IMR-90 (cell line): Measurements from ENCODE around the gene EDN2. TPM values are rescaled to one million over a fixed set of nuclear protein-coding genes. Genes with fewer than 3 reads are reported as not detected.

Experiments used
- ATAC-seq: fragments of 200-7000 bp; cut with Tn5 transposase; 2 replicates; pipeline ENCODE4 v1.9.1; 2020; ENCODE audit warnings: low read depth, mild to moderate bottlenecking, moderate library complexity
- BruUV-seq: library from RNA; stranded (reverse); fragments of 400-500 nt; replicated peaks from 2 replicates; lab custom pipeline; 2021; lab: Mats Ljungman, UMichigan
- CTCF ChIA-PET: fragments of 300-600 bp; formaldehyde crosslinking; extraction: SDS; loops from one replicate; lab custom pipeline; 2021; ENCODE audit warnings: antibody characterized with exemption; lab: Yijun Ruan, JAX
- POLR2A ChIA-PET: fragments of 300-600 bp; sonication (Branson Sonifier 250); formaldehyde crosslinking; loops from one replicate; lab custom pipeline; 2022; ENCODE audit warnings: antibody characterized with exemption; ENCODE audit not compliant: unreplicated experiment; lab: Charles Lee
- DNase-seq: peaks from one replicate; pipeline ENCODE4 v3.0.0; 2013
- H2AFZ ChIP-seq: replicated peaks from 2 replicates; pipeline ENCODE3; 2013; ENCODE audit warnings: low read length, mild to moderate bottlenecking; ENCODE audit not compliant: poor library complexity
- H2AK5ac ChIP-seq: 2 replicates; pipeline ENCODE4 v1.6.1; 2013; ENCODE audit warnings: low read depth, low read length, inconsistent platforms
- H2AK9ac ChIP-seq: replicated peaks from 2 replicates; pipeline ENCODE3; 2013; ENCODE audit warnings: mild to moderate bottlenecking, low read depth, low read length, moderate library complexity; ENCODE audit not compliant: poor library complexity
- H2BK120ac ChIP-seq: 2 replicates; pipeline ENCODE4 v1.6.1; 2013; ENCODE audit warnings: low read depth, low read length, inconsistent platforms
- H2BK15ac ChIP-seq: 3 replicates; pipeline ENCODE4 v1.6.1; 2013; ENCODE audit warnings: low read depth, low read length, inconsistent platforms
- H2BK20ac ChIP-seq: 2 replicates; pipeline ENCODE4 v1.6.1; 2013; ENCODE audit warnings: low read depth, mild to moderate bottlenecking, inconsistent platforms, low read length, moderate library complexity
- H2BK5ac ChIP-seq: 2 replicates; pipeline ENCODE4 v1.6.1; 2013; ENCODE audit warnings: mild to moderate bottlenecking, low read depth, low read length, inconsistent platforms; ENCODE audit not compliant: poor library complexity, severe bottlenecking
- H3K14ac ChIP-seq: replicated peaks from 2 replicates; pipeline ENCODE4 v1.6.1; 2013; ENCODE audit warnings: low read depth, low read length, inconsistent platforms
- H3K18ac ChIP-seq: 2 replicates; pipeline ENCODE4 v1.6.1; 2013; ENCODE audit warnings: low read depth, low read length, control low read depth
- H3K23ac ChIP-seq: 2 replicates; pipeline ENCODE4 v1.6.1; 2013; ENCODE audit warnings: low read depth, low read length, inconsistent platforms
- H3K27ac ChIP-seq: 2 replicates; pipeline ENCODE4 v1.5.1; 2013; ENCODE audit warnings: mild to moderate bottlenecking, control low read depth, low read length; ENCODE audit not compliant: insufficient read depth
- H3K27me3 ChIP-seq: 2 replicates; pipeline ENCODE4 v1.6.1; 2013; ENCODE audit warnings: low read length; ENCODE audit not compliant: control insufficient read depth, insufficient read depth
- H3K36me3 ChIP-seq: 2 replicates; pipeline ENCODE4 v1.6.1; 2013; ENCODE audit warnings: low read length, mixed read lengths; ENCODE audit not compliant: control insufficient read depth, insufficient read depth
- H3K4ac ChIP-seq: 2 replicates; pipeline ENCODE4 v1.6.1; 2013; ENCODE audit warnings: low read depth, low read length, inconsistent platforms
- H3K4me1 ChIP-seq: 2 replicates; pipeline ENCODE4 v1.6.1; 2013; ENCODE audit warnings: low read length, mixed read lengths; ENCODE audit not compliant: control insufficient read depth, insufficient read depth
- H3K4me2 ChIP-seq: 2 replicates; pipeline ENCODE4 v1.6.1; 2013; ENCODE audit warnings: low read depth, mild to moderate bottlenecking, control low read depth, low read length, moderate library complexity
- H3K4me3 ChIP-seq: 2 replicates; pipeline ENCODE4 v1.5.1; 2013; ENCODE audit warnings: low read depth, mild to moderate bottlenecking, control low read depth, low read length, moderate library complexity; ENCODE audit not compliant: insufficient read depth
- H3K56ac ChIP-seq: 2 replicates; pipeline ENCODE4 v1.6.1; 2013; ENCODE audit warnings: low read length, inconsistent platforms; ENCODE audit not compliant: insufficient read depth; ENCODE audit errors: extremely low read depth
- H3K79me1 ChIP-seq, 2 experiments: 2 replicates each; pipeline ENCODE4 v1.6.1; 2013; ENCODE audit warnings: low read length in 2 of 2, inconsistent platforms in 1 of 2, low read depth in 1 of 2
- H3K9ac ChIP-seq: 2 replicates; pipeline ENCODE4 v1.6.1; 2013; ENCODE audit warnings: low read depth, low read length, control low read depth
- H3K9me1 ChIP-seq: 2 replicates; pipeline ENCODE4 v1.6.1; 2013; ENCODE audit warnings: low read length, inconsistent platforms; ENCODE audit not compliant: insufficient read depth
- H3K9me3 ChIP-seq: 2 replicates; pipeline ENCODE4 v1.6.1; 2013; ENCODE audit warnings: low read length; ENCODE audit not compliant: control insufficient read depth, insufficient read depth
- H4K20me1 ChIP-seq: 2 replicates; pipeline ENCODE4 v1.6.1; 2013; ENCODE audit warnings: low read length, inconsistent platforms; ENCODE audit not compliant: insufficient read depth
- H4K5ac ChIP-seq: 2 replicates; pipeline ENCODE4 v1.6.1; 2013; ENCODE audit warnings: mild to moderate bottlenecking, low read depth, low read length, control low read depth
- H4K8ac ChIP-seq, 2 experiments: 2 replicates each; pipeline ENCODE4 v1.6.1; 2013; ENCODE audit warnings: low read depth in 2 of 2, low read length in 2 of 2, control low read depth in 1 of 2, inconsistent platforms in 1 of 2
- H4K91ac ChIP-seq: 2 replicates; pipeline ENCODE4 v1.6.1; 2013; ENCODE audit warnings: low read depth, low read length, inconsistent platforms; ENCODE audit not compliant: insufficient read depth
- BHLHE40 ChIP-seq: fragments of 150-350 bp; IDR thresholded peaks from 2 replicates; pipeline ENCODE4 v1.6.1; 2016; ENCODE audit warnings: mild to moderate bottlenecking, low read depth, low read length
- CEBPB ChIP-seq: IDR thresholded peaks from 2 replicates; pipeline ENCODE4 v1.6.1; 2012; ENCODE audit warnings: low read depth, low read length, improper control_type of control experiment
- CHD1 ChIP-seq: IDR thresholded peaks from 2 replicates; pipeline ENCODE4 v1.6.1; 2012; ENCODE audit warnings: low read depth, low read length, improper control_type of control experiment
- CTCF ChIP-seq: conservative IDR thresholded peaks from 2 replicates; pipeline ENCODE4 v1.5.1; 2012; ENCODE audit warnings: mild to moderate bottlenecking, low read depth, low read length, improper control_type of control experiment
- FOS ChIP-seq: fragments of 150-350 bp; IDR thresholded peaks from 2 replicates; pipeline ENCODE4 v1.6.1; 2016; ENCODE audit warnings: low read depth, low read length
- MAFK ChIP-seq: IDR thresholded peaks from 2 replicates; pipeline ENCODE4 v1.6.1; 2012; ENCODE audit warnings: low read depth, low read length, improper control_type of control experiment
- MAZ ChIP-seq: IDR thresholded peaks from 2 replicates; pipeline ENCODE4 v1.6.1; 2012; ENCODE audit warnings: low read depth, mild to moderate bottlenecking, low read length, improper control_type of control experiment, moderate library complexity, borderline replicate concordance
- MXI1 ChIP-seq: IDR thresholded peaks from 2 replicates; pipeline ENCODE4 v1.6.1; 2012; ENCODE audit warnings: low read depth, mild to moderate bottlenecking, low read length, moderate library complexity, borderline replicate concordance
- NFE2L2 ChIP-seq: fragments of 150-350 bp; IDR thresholded peaks from 2 replicates; pipeline ENCODE4 v1.6.1; 2016; ENCODE audit warnings: low read depth, mild to moderate bottlenecking, low read length
- POLR2A ChIP-seq: IDR thresholded peaks from 2 replicates; pipeline ENCODE4 v1.6.1; 2012; ENCODE audit warnings: mild to moderate bottlenecking, low read depth, low read length
- RAD21 ChIP-seq: IDR thresholded peaks from 2 replicates; pipeline ENCODE4 v1.6.1; 2012; ENCODE audit warnings: low read length, improper control_type of control experiment
- RCOR1 ChIP-seq: IDR thresholded peaks from 2 replicates; pipeline ENCODE4 v1.6.1; 2012; ENCODE audit warnings: mild to moderate bottlenecking, low read length, improper control_type of control experiment; ENCODE audit not compliant: insufficient replicate concordance
- RFX5 ChIP-seq: IDR thresholded peaks from 2 replicates; pipeline ENCODE4 v1.8.0; 2012; ENCODE audit warnings: low read depth, mild to moderate bottlenecking, low read length, moderate library complexity
- SMC3 ChIP-seq: fragments of 150-350 bp; IDR thresholded peaks from 2 replicates; pipeline ENCODE4 v1.6.1; 2016; ENCODE audit warnings: low read depth, mild to moderate bottlenecking, antibody characterized with exemption, low read length, moderate library complexity
- USF2 ChIP-seq: fragments of 150-350 bp; IDR thresholded peaks from 2 replicates; pipeline ENCODE4 v1.6.1; 2017; ENCODE audit warnings: mild to moderate bottlenecking, antibody characterized with exemption, low read length, low read depth
- WGBS, 2 experiments: methylation state at CpG; one replicate each; pipeline versions ENCODE4 v1.1.5 to v1.1.7; 2013; ENCODE audit warnings: missing lambda C conversion rate in 2 of 2; ENCODE audit not compliant: insufficient read length in 1 of 2; ENCODE audit errors: extremely low coverage in 2 of 2; 5-methylcytosine and 5-hydroxymethylcytosine counted together
- dilution Hi-C: fragments of 300-500 bp; cut with HindIII; formaldehyde crosslinking; loops from one replicate; pipeline ENCODE4 v1.14.3; 2018; ENCODE audit warnings: low sequenced_read_pairs; ENCODE audit not compliant: unreplicated experiment
- in situ Hi-C: fragments of 300-500 bp; cut with MboI; formaldehyde crosslinking; loops from 3 replicates; pipeline ENCODE4 v1.14.3; 2019; ENCODE audit warnings: low sequenced_read_pairs, inconsistent platforms, mixed read lengths
- intact Hi-C: fragments of 100-400 bp; cut with micrococcal nuclease; formaldehyde crosslinking; loops from 2 replicates; pipeline ENCODE4 v1.10.0; 2022
- polyA plus RNA-seq, 3 experiments: library from polyadenylated mRNA; depleted of rRNA; stranded (reverse); fragments of >200 nt; gene quantifications; 2 replicates each; pipeline ENCODE4 v1.2.3, GENCODE V29; 2012; ENCODE audit warnings: low replicate concordance in 1 of 3
- total RNA-seq: library from RNA; depleted of rRNA; stranded (reverse); fragments of >200 nt; gene quantifications from 2 replicates; pipeline ENCODE4 v1.2.3, GENCODE V29; 2012
- TF ChIP-seq, protein P1 (sequence below): fragments of 150-350 bp; IDR thresholded peaks from 2 replicates; pipeline ENCODE4 v1.6.1; 2016; ENCODE audit warnings: low read depth, mild to moderate bottlenecking, low read length, moderate library complexity, borderline replicate concordance

Gene EDN2
- total and polyA plus RNA-seq, 2 of the 4 experiments (the other 2 are of a cell fraction): 0.27 TPM; not detected in 1

- BruUV-seq: no TSS peak
- ChIA-PET CTCF (no interaction called here), POLR2A (no interaction called here)
- H3K79me1 ChIP-seq: no peaks in the 10 kb centered on the region
- H3K23ac ChIP-seq: no peak overlapping the region
- H4K8ac ChIP-seq: no peak overlapping the region
- no peaks in the 10 kb centered on the region for H3K36me3 ChIP-seq
- no peak overlapping the region for H2AFZ ChIP-seq
- no peak overlapping the region for H4K91ac ChIP-seq
- no peak overlapping the region for H2BK15ac ChIP-seq
- H3K4me2 ChIP-seq: no peak overlapping the region
- H2BK120ac ChIP-seq: no peak overlapping the region
- no peak overlapping the region for H2AK9ac ChIP-seq
- no peaks in the 10 kb centered on the region; the same call in 1 of the 2 replicates for H3K27me3 ChIP-seq
- no peaks in the 10 kb centered on the region for H4K20me1 ChIP-seq
- H3K9me3 ChIP-seq: no peaks in the 10 kb centered on the region
- H4K5ac ChIP-seq: no peak overlapping the region
- no peak overlapping the region for H2BK20ac ChIP-seq
- TF ChIP-seq, protein P1, sequence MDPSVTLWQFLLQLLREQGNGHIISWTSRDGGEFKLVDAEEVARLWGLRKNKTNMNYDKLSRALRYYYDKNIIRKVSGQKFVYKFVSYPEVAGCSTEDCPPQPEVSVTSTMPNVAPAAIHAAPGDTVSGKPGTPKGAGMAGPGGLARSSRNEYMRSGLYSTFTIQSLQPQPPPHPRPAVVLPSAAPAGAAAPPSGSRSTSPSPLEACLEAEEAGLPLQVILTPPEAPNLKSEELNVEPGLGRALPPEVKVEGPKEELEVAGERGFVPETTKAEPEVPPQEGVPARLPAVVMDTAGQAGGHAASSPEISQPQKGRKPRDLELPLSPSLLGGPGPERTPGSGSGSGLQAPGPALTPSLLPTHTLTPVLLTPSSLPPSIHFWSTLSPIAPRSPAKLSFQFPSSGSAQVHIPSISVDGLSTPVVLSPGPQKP: no peak
- TF ChIP-seq CEBPB: no peak
- no peak for TF ChIP-seq RCOR1
- no peak for TF ChIP-seq MXI1
- no peak for TF ChIP-seq CHD1
- no peak for TF ChIP-seq POLR2A
- no peak for TF ChIP-seq USF2
- TF ChIP-seq MAZ: no peak
- TF ChIP-seq RFX5: no peak
- no peak for TF ChIP-seq BHLHE40
- TF ChIP-seq MAFK: no peak
- TF ChIP-seq SMC3: no peak
- no peak for TF ChIP-seq FOS
- TF ChIP-seq RAD21: no peak
- no peak for TF ChIP-seq NFE2L2
- TF ChIP-seq CTCF: no peak
- H3K4ac ChIP-seq: no peak overlapping the region
- H3K18ac ChIP-seq: no peak overlapping the region
- no peak overlapping the region for H3K14ac ChIP-seq
- dilution Hi-C loops (no loop called here), in situ Hi-C loops (no loop called here), intact Hi-C loops (no loop called here)
- no peak overlapping the region for H3K56ac ChIP-seq
- no peak overlapping the region for H3K9ac ChIP-seq
- H2BK5ac ChIP-seq: no peak overlapping the region
- no peak for DNase-seq
- WGBS, 2 experiments: 86% methylated on average over 2 of the region's 5 CpGs; no CpG with 5 or more reads in 1 of the 2 experiments
- H3K4me3 ChIP-seq: no peak overlapping the region
- H2AK5ac ChIP-seq: no peak overlapping the region
- H3K9me1 ChIP-seq: peaks cover 9% of the 10 kb centered on the region; the same call in 1 of the 2 replicates
- no peak overlapping the region for H3K27ac ChIP-seq
- no peaks in the 10 kb centered on the region for H3K4me1 ChIP-seq
- ATAC-seq: no peak
Measured at GRCh38 chr1:41530411-41530810, 45.9 kb upstream of the EDN2 start.
